Measurements from ENCODE around the gene SDR39U1.
A peak's percentile ranks its signal among the peaks of the same experiment; 100 is the strongest.
"Not testable (repeated sequence)": the region's sequence is repeated elsewhere in the genome, so short reads cannot be mapped to it uniquely, and the experiment has no call there.

SDR39U1 gene

GRCh38 chr14:24442240-24443052 lies at the start of gene SDR39U1:
Gene SDR39U1 (minus strand): TSS chr14:24442776. CDS start chr14:24442769, 7 bp downstream.
- DNase-seq, result peak; percentile 74 to 99 (median 94)

- not testable (repeated sequence) for DNase-seq
Observed at GRCh38 chr14:24491586-24492408, 49.2 kb upstream of the SDR39U1 start.

- DNase-seq, result no peak
Observed at GRCh38 chr14:24483604-24484252, 41.2 kb upstream of the SDR39U1 start.

- not testable (repeated sequence) for DNase-seq
Observed at GRCh38 chr14:24482699-24483303, 40.2 kb upstream of the SDR39U1 start.

GRCh38 chr14:24481622-24482324 lies 39.2 kb upstream of the SDR39U1 start:
- peak in 4 of 51 donors; percentile 1 to 13 (median 6) for DNase-seq

- DNase-seq, result not testable (repeated sequence)
Observed at GRCh38 chr14:24479999-24480398, 37.4 kb upstream of the SDR39U1 start.

- no peak for DNase-seq
Observed at GRCh38 chr14:24475261-24475660, 32.7 kb upstream of the SDR39U1 start.

GRCh38 chr14:24473211-24473610 lies 30.6 kb upstream of the SDR39U1 start:
- DNase-seq, result no peak

GRCh38 chr14:24470450-24470849 lies 27.9 kb upstream of the SDR39U1 start:
- not testable (repeated sequence) for DNase-seq

GRCh38 chr14:24465805-24466204 lies 23.2 kb upstream of the SDR39U1 start:
- no peak for DNase-seq

GRCh38 chr14:24465368-24465767 lies 22.8 kb upstream of the SDR39U1 start:
- DNase-seq, result no peak

- DNase-seq, result no peak
Observed at GRCh38 chr14:24463884-24464785, 21.6 kb upstream of the SDR39U1 start.

GRCh38 chr14:24463017-24463883 lies 20.7 kb upstream of the SDR39U1 start:
- DNase-seq, result no peak

GRCh38 chr14:24461336-24461735 lies 18.8 kb upstream of the SDR39U1 start:
- DNase-seq, result no peak

- no peak for DNase-seq
Observed at GRCh38 chr14:24459331-24459730, 16.8 kb upstream of the SDR39U1 start.

GRCh38 chr14:24458736-24459135 lies 16.2 kb upstream of the SDR39U1 start:
- no peak for DNase-seq

- DNase-seq, result no peak
Observed at GRCh38 chr14:24456980-24457379, 14.4 kb upstream of the SDR39U1 start.

- not testable (repeated sequence) for DNase-seq
Observed at GRCh38 chr14:24450828-24451227, 8.3 kb upstream of the SDR39U1 start.
